GM12878 (cell line): ENCODE data around the gene EPHA5. TPM values are rescaled to one million over a fixed set of nuclear protein-coding genes. Genes with fewer than 3 reads are reported as not detected.
"Not testable (repeated sequence)": the region's sequence is repeated elsewhere in the genome, so short reads cannot be mapped to it uniquely, and the experiment has no call there.

ENCODE experiments used
- ATAC-seq: fragments of 200-7000 bp; cut with Tn5 transposase; 3 replicates; pipeline ENCODE4 v1.9.1; 2020; ENCODE audit warnings: mild to moderate bottlenecking, moderate library complexity
- BruUV-seq: library from RNA; stranded (reverse); fragments of 400-500 nt; replicated peaks from 2 replicates; lab custom pipeline; 2021; lab: Mats Ljungman, UMichigan
- CTCF ChIA-PET: fragments of 300-600 bp; sonication (Branson Sonifier 250); formaldehyde crosslinking; extraction: SDS; loops from one replicate; lab custom pipeline; 2021; ENCODE audit warnings: inconsistent platforms; lab: Yijun Ruan, JAX
- POLR2A ChIA-PET: fragments of 350-600 bp; formaldehyde crosslinking; extraction: SDS; loops from one replicate; lab custom pipeline; 2021; ENCODE audit warnings: inconsistent platforms; lab: Charles Lee
- RAD21 ChIA-PET: fragments of 300-600 bp; sonication (Branson Sonifier 250); formaldehyde crosslinking; loops from one replicate; lab custom pipeline; 2023; ENCODE audit warnings: antibody characterized with exemption; ENCODE audit not compliant: unreplicated experiment; lab: Charles Lee
- SMC1A ChIA-PET: fragments of 300-600 bp; sonication (Branson Sonifier 250); formaldehyde crosslinking; loops from one replicate; lab custom pipeline; 2023; ENCODE audit not compliant: unreplicated experiment, uncharacterized antibody; lab: Charles Lee
- DNase-seq: peaks from one replicate; pipeline ENCODE4 v3.0.0-alpha.2; 2011; ENCODE audit warnings: low read depth, low spot score
- FAIRE-seq: peaks from 3 replicates; lab custom pipeline; 2011; peaks lifted over from hg19 to GRCh38; lab: Jason Lieb, UNC
- H2AFZ ChIP-seq: 2 replicates; pipeline ENCODE4 v1.6.0; 2011; ENCODE audit warnings: low read depth, low read length, control low read depth; ENCODE audit not compliant: control insufficient read depth
- H3K27ac ChIP-seq: 2 replicates; pipeline ENCODE4 v1.5.1; 2011; ENCODE audit warnings: control low read depth; ENCODE audit not compliant: control insufficient read depth, insufficient read depth
- H3K27me3 ChIP-seq, 2 experiments: replicated peaks in 1 of 2; 2 replicates each; pipeline versions ENCODE4 v1.6.0 to v1.6.1; 2011; ENCODE audit warnings: low read length in 1 of 2; ENCODE audit not compliant: control insufficient read depth in 2 of 2, insufficient read depth in 2 of 2
- H3K36me3 ChIP-seq, 2 experiments: 2 replicates each; pipeline ENCODE4 v1.5.1; 2011; ENCODE audit warnings: low read length in 1 of 2; ENCODE audit not compliant: control insufficient read depth in 2 of 2, insufficient read depth in 2 of 2
- H3K4me1 ChIP-seq: 2 replicates; pipeline ENCODE4 v1.6.1; 2011; ENCODE audit warnings: mild to moderate bottlenecking, low read length, moderate library complexity, mixed read lengths; ENCODE audit not compliant: control insufficient read depth, insufficient read depth
- H3K4me2 ChIP-seq: 2 replicates; pipeline ENCODE4 v1.6.0; 2011; ENCODE audit warnings: control low read depth; ENCODE audit not compliant: control insufficient read depth, insufficient read depth
- H3K4me3 ChIP-seq: fragments of 200-600 bp; sonication (generic); 2 replicates; pipeline ENCODE4 v1.5.1; 2016
- H3K79me2 ChIP-seq: 2 replicates; pipeline ENCODE4 v1.6.0; 2011; ENCODE audit warnings: low read length; ENCODE audit not compliant: control insufficient read depth, insufficient read depth
- H3K9ac ChIP-seq: 2 replicates; pipeline ENCODE4 v1.8.0; 2011; ENCODE audit warnings: low read length, control low read depth, mixed read lengths; ENCODE audit not compliant: control insufficient read depth, insufficient read depth
- H3K9me3 ChIP-seq: replicated peaks from 3 replicates; pipeline ENCODE4 v1.5.1; 2011; ENCODE audit warnings: mild to moderate bottlenecking, low read length; ENCODE audit not compliant: control insufficient read depth, insufficient read depth
- H4K20me1 ChIP-seq: 2 replicates; pipeline ENCODE4 v1.6.0; 2011; ENCODE audit not compliant: control insufficient read depth, insufficient read depth
- JUNB ChIP-seq: IDR thresholded peaks from 2 replicates; pipeline ENCODE4 v1.6.1; 2016; ENCODE audit warnings: antibody characterized with exemption, mild to moderate bottlenecking
- SPI1 ChIP-seq: IDR thresholded peaks from 2 replicates; pipeline ENCODE4 v1.6.1; 2011; ENCODE audit warnings: low read depth, mild to moderate bottlenecking, low read length, moderate library complexity, borderline replicate concordance; ENCODE audit not compliant: insufficient read depth
- USF1 ChIP-seq: IDR thresholded peaks from 2 replicates; pipeline ENCODE4 v1.6.1; 2011; ENCODE audit warnings: borderline replicate concordance, low read depth, mild to moderate bottlenecking, moderate library complexity, mixed read lengths, low read length; ENCODE audit not compliant: insufficient read depth; ENCODE audit errors: extremely low read length
- WGBS: methylation state at CpG from one replicate; pipeline ENCODE4 v1.1.6; 2016; ENCODE audit warnings: low lambda C conversion rate; ENCODE audit not compliant: insufficient replicate concordance, insufficient coverage; ENCODE audit errors: missing lambda C conversion rate; 5-methylcytosine and 5-hydroxymethylcytosine counted together
- in situ Hi-C: fragments of 300-500 bp; cut with MboI; formaldehyde crosslinking; loops from 9 replicates; pipeline ENCODE4 v1.14.3; 2018; ENCODE audit warnings: mixed read lengths
- intact Hi-C: fragments of 100-400 bp; cut with micrococcal nuclease; formaldehyde crosslinking; loops from one replicate; pipeline ENCODE4 v1.14.2; 2022; ENCODE audit not compliant: unreplicated experiment
- polyA plus RNA-seq, 11 experiments: library from polyadenylated mRNA; depleted of rRNA in 4 of 11; unstranded in 6 of 11; stranded (reverse) in 5 of 11; fragments of >200 nt; fragmentation: Nextera tagmentation in 4 of 11; fragmentation: Illumina TruSeq in 1 of 11; extraction: Ambion mirVana in 4 of 11; extraction: Trizol in 1 of 11; gene quantifications; 1 replicate in 1 of 11; 2 replicates in 10 of 11; pipeline versions ENCODE4 v1.2.1 to v1.2.3, GENCODE V29; 2011 to 2016; ENCODE audit warnings: inconsistent platforms in 2 of 11, missing spikeins in 2 of 11, low read depth in 1 of 11
- total RNA-seq, 4 experiments: library from RNA; depleted of rRNA in 3 of 4; stranded (reverse); fragments of >200 nt in 3 of 4; fragmentation: Illumina TruSeq in 1 of 4; extraction: Trizol in 1 of 4; gene quantifications; 2 replicates each; pipeline versions ENCODE4 v1.2.1 to v1.2.3, GENCODE V29; 2013 to 2021

The EPHA5 gene
- total and polyA plus RNA-seq, 10 of the 15 experiments (the other 5 are each of a cell fraction or from before 2014, with no cell fraction given), result not detected

DNA sequence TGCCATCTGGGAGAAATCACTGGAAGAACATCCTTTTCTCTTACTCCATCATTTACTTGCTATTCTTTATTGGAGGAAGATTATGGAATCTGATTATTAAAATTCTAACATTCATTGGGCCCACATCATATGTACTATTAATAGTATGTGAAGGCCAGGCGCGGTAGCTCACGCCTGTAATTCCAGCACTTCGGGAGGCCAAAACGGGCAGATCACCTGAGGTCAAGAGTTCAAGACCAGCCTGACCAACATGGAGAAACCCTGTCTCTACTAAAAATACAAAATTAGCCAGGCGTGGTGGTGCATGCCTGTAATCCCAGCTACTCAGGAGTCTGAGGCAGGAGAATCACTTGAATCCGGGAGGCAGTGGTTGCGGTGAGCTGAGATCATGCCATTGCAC, 361.7 kb downstream of the EPHA5 start:
- H3K4me3 ChIP-seq, in situ Hi-C loops, H3K4me1 ChIP-seq, BruUV-seq, H3K9ac ChIP-seq, POLR2A ChIA-PET, ATAC-seq, H4K20me1 ChIP-seq, H3K27ac ChIP-seq, H3K27me3 ChIP-seq, H3K9me3 ChIP-seq, intact Hi-C loops, RAD21 ChIA-PET, H3K79me2 ChIP-seq, H3K4me2 ChIP-seq, SMC1A ChIA-PET, FAIRE-seq, H2AFZ ChIP-seq, H3K36me3 ChIP-seq, CTCF ChIA-PET, DNase-seq: not testable (repeated sequence)
- 35% methylated on average over 8 of the region's 8 CpGs for WGBS

DNA sequence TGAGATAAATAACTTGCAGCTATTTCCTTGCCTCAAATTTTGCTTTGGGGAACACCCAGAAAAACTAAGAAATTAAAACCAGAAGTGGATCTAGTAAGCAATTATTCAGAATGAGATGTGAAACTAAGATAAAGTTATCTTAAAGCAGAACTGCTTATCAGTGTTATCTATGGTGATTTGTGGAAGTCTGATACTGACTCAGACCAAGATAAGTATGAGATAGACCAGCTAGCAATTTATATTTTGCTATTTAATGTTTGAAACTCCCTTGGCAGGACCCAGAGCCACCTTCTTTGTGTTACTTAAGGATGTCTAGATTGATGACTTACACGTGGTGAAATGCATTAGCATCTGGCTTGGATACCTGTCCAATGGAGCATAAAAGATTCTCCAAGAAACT, 368.1 kb downstream of the EPHA5 start:
- ChIA-PET POLR2A (no interaction called here), CTCF (no interaction called here), RAD21 (no interaction called here), SMC1A (no interaction called here)
- ATAC-seq, result peak; percentile 47
- intact Hi-C loops, result no loop called here
- no peaks in the 10 kb centered on the region for H3K9me3 ChIP-seq
- no peak overlapping the region for H3K27ac ChIP-seq
- no peak for DNase-seq
- 7% methylated on average over 1 of the region's 1 CpG for WGBS
- no peaks in the 10 kb centered on the region for H3K79me2 ChIP-seq
- no peak overlapping the region for H3K4me3 ChIP-seq
- H2AFZ ChIP-seq, result no peak overlapping the region
- no peaks in the 10 kb centered on the region for H3K4me1 ChIP-seq
- FAIRE-seq, result no peak
- in situ Hi-C loops, result no loop called here
- TF ChIP-seq USF1 (no peak), SPI1 (peak; percentile 41; the same call in 1 of the 2 replicates), JUNB (peak; percentile 52; the same call in 1 of the 2 replicates)
- H3K27me3 ChIP-seq, result no peaks in the 10 kb centered on the region
- H3K4me2 ChIP-seq, result no peak overlapping the region
- no peak overlapping the region for H3K9ac ChIP-seq
- no TSS peak for BruUV-seq
- no peaks in the 10 kb centered on the region for H4K20me1 ChIP-seq
- no peaks in the 10 kb centered on the region for H3K36me3 ChIP-seq
